HepG2 (cell line): ENCODE data around the gene TBC1D10B. TPM values are rescaled to one million over a fixed set of nuclear protein-coding genes. Genes with fewer than 3 reads are reported as not detected.
A peak's percentile ranks its signal among the peaks of the same experiment; 100 is the strongest.

Experiments used
- AGO2 ChIP-seq: fragments of 200-400 bp; formaldehyde crosslinking; optimal IDR thresholded peaks from 2 replicates; pipeline ENCODE3; 2017; ENCODE audit warnings: mild to moderate bottlenecking, low read depth, low read length, moderate library complexity
- ARNT2 ChIP-seq: sonication (generic); formaldehyde crosslinking; IDR thresholded peaks from 2 replicates; pipeline ENCODE4 v1.8.0; 2022; ENCODE audit warnings: mild to moderate bottlenecking, low read depth, missing genetic modification reagents, moderate library complexity
- CREB1 ChIP-seq, 2 experiments: fragments of 450-650 bp in 1 of 2; IDR thresholded peaks; 2 replicates each; pipeline ENCODE4 v1.6.1; 2016 to 2017; ENCODE audit warnings: control low read depth in 1 of 2, mild to moderate bottlenecking in 1 of 2, missing compliant biosample characterization in 1 of 2, missing genetic modification characterization in 1 of 2
- FOSL1 ChIP-seq: sonication (generic); formaldehyde crosslinking; IDR thresholded peaks from 2 replicates; pipeline ENCODE4 v1.9.0; 2021; ENCODE audit warnings: missing genetic modification reagents, borderline replicate concordance
- FOXK1 ChIP-seq: sonication (generic); formaldehyde crosslinking; IDR thresholded peaks from 2 replicates; pipeline ENCODE4 v1.4.0; 2020; ENCODE audit warnings: low read depth, missing genetic modification reagents, borderline replicate concordance
- MBD4 ChIP-seq: IDR thresholded peaks from 2 replicates; pipeline ENCODE4 v1.6.1; 2012; ENCODE audit warnings: low read length, inconsistent platforms, borderline replicate concordance
- MTF1 ChIP-seq: sonication (generic); formaldehyde crosslinking; IDR thresholded peaks from 2 replicates; pipeline ENCODE4 v1.5.0; 2020; ENCODE audit warnings: missing genetic modification reagents
- NR3C1 ChIP-seq: sonication (generic); formaldehyde crosslinking; IDR thresholded peaks from 2 replicates; pipeline ENCODE4 v1.4.0; 2020; ENCODE audit warnings: missing genetic modification reagents
- PTBP1 ChIP-seq: fragments of 200-400 bp; formaldehyde crosslinking; IDR thresholded peaks from 2 replicates; pipeline ENCODE4 v1.6.1; 2018; ENCODE audit warnings: low read length, low read depth; ENCODE audit not compliant: poor library complexity, severe bottlenecking
- RAD21 ChIP-seq: fragments of 450-650 bp; formaldehyde crosslinking; IDR thresholded peaks from 2 replicates; pipeline ENCODE4 v1.5.0; 2020; ENCODE audit warnings: mild to moderate bottlenecking
- TAF1 ChIP-seq: sonication (generic); formaldehyde crosslinking; IDR thresholded peaks from 2 replicates; pipeline ENCODE4 v1.4.0; 2020; ENCODE audit warnings: missing genetic modification reagents
- ZFY ChIP-seq: sonication (generic); formaldehyde crosslinking; IDR thresholded peaks from 2 replicates; pipeline ENCODE4 v1.4.0; 2020; ENCODE audit warnings: missing genetic modification reagents
- ZNF253 ChIP-seq: sonication (generic); formaldehyde crosslinking; IDR thresholded peaks from 2 replicates; pipeline ENCODE4 v1.8.0; 2022; ENCODE audit warnings: mild to moderate bottlenecking, missing genetic modification reagents, borderline replicate concordance
- ZNF547 ChIP-seq: sonication (generic); formaldehyde crosslinking; IDR thresholded peaks from 2 replicates; pipeline ENCODE4 v1.5.1; 2020; ENCODE audit warnings: mild to moderate bottlenecking, missing genetic modification reagents
- polyA plus RNA-seq, 8 experiments: library from polyadenylated mRNA; depleted of rRNA in 3 of 8; stranded (reverse) in 7 of 8; unstranded in 1 of 8; fragments of >200 nt; fragmentation: Illumina TruSeq in 4 of 8; extraction: Trizol in 4 of 8; gene quantifications; 2 replicates each; pipeline versions ENCODE4 v1.2.1 to v1.2.3, GENCODE V29; 2011 to 2016; ENCODE audit warnings: low read depth in 4 of 8, missing spikeins in 1 of 8, mixed read lengths in 1 of 8; ENCODE audit not compliant: insufficient read depth in 1 of 8
- total RNA-seq, 5 experiments: library from RNA; depleted of rRNA; stranded (reverse); fragments of >200 nt; fragmentation: Illumina TruSeq; extraction: Trizol; gene quantifications; 2 replicates each; pipeline ENCODE4 v1.2.3, GENCODE V29; 2016; ENCODE audit warnings: low read depth in 1 of 5
- TF ChIP-seq, protein P1 (sequence below): IDR thresholded peaks from 2 replicates; pipeline ENCODE4 v1.6.1; 2018; ENCODE audit warnings: missing genetic modification reagents
- TF ChIP-seq, protein P2 (sequence below): sonication (generic); formaldehyde crosslinking; IDR thresholded peaks from 2 replicates; pipeline ENCODE4 v1.5.0; 2020; ENCODE audit warnings: mild to moderate bottlenecking, missing genetic modification reagents
- TF ChIP-seq, protein P3 (sequence below): sonication (generic); formaldehyde crosslinking; IDR thresholded peaks from 2 replicates; pipeline ENCODE4 v1.5.1; 2020; ENCODE audit warnings: mild to moderate bottlenecking, missing genetic modification reagents, borderline replicate concordance
- TF ChIP-seq, protein P4 (sequence below): IDR thresholded peaks from 2 replicates; pipeline ENCODE4 v1.6.1; 2016; ENCODE audit warnings: missing biosample characterization, missing genetic modification reagents, low read depth
- TF ChIP-seq, protein P5 (sequence below): IDR thresholded peaks from 2 replicates; pipeline ENCODE4 v1.6.1; 2016; ENCODE audit warnings: low read depth, control low read depth

The TBC1D10B gene
- total and polyA plus RNA-seq, 2 of the 13 experiments (the other 11 are each of a cell fraction or from before 2014, with no cell fraction given) = 15.7 to 24.8 TPM

DNA sequence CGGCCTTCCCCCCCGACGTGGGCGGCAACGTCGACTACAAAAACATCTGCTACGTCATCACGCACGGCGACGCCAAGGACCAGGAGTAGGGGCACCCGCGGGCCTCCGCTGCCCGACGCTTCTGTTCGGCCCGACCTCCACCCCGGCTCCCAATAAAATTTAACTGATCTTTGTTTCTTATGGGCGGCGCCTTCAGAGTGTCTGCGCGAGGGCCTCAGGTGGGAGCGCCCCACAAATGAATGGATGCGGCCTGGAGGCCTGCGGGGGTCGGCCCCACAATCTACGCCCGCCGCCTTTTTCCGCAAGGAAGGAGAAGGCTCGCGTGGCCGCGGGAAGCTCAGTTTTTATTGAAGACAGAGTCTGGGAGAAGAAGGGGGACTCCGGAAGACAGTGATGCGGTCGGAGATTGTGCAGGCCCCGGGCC is 7.5 kb upstream of the TBC1D10B start (continued):
- TF ChIP-seq, protein P1, sequence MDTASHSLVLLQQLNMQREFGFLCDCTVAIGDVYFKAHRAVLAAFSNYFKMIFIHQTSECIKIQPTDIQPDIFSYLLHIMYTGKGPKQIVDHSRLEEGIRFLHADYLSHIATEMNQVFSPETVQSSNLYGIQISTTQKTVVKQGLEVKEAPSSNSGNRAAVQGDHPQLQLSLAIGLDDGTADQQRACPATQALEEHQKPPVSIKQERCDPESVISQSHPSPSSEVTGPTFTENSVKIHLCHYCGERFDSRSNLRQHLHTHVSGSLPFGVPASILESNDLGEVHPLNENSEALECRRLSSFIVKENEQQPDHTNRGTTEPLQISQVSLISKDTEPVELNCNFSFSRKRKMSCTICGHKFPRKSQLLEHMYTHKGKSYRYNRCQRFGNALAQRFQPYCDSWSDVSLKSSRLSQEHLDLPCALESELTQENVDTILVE (CRISPR knock-in tag) = peak; percentile 73; the same call in 1 of the 2 replicates
- TF ChIP-seq MTF1 (CRISPR knock-in tag) = peak; percentile 7; the same call in 1 of the 2 replicates
- TF ChIP-seq ARNT2 (CRISPR knock-in tag) = peak; percentile 11; the same call in 1 of the 2 replicates
- TF ChIP-seq, protein P2, sequence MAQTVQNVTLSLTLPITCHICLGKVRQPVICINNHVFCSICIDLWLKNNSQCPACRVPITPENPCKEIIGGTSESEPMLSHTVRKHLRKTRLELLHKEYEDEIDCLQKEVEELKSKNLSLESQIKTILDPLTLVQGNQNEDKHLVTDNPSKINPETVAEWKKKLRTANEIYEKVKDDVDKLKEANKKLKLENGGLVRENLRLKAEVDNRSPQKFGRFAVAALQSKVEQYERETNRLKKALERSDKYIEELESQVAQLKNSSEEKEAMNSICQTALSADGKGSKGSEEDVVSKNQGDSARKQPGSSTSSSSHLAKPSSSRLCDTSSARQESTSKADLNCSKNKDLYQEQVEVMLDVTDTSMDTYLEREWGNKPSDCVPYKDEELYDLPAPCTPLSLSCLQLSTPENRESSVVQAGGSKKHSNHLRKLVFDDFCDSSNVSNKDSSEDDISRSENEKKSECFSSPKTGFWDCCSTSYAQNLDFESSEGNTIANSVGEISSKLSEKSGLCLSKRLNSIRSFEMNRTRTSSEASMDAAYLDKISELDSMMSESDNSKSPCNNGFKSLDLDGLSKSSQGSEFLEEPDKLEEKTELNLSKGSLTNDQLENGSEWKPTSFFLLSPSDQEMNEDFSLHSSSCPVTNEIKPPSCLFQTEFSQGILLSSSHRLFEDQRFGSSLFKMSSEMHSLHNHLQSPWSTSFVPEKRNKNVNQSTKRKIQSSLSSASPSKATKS (CRISPR knock-in tag) = no peak
- TF ChIP-seq AGO2 = peak; percentile 78
- peak; percentile 89 for TF ChIP-seq ZFY (CRISPR knock-in tag)
- TF ChIP-seq ZNF253 (CRISPR knock-in tag) = 0 out of 2 replicates have a peak, but pooled peaks have one; percentile 34
- TF ChIP-seq MBD4 = no peak
- TF ChIP-seq, protein P3, sequence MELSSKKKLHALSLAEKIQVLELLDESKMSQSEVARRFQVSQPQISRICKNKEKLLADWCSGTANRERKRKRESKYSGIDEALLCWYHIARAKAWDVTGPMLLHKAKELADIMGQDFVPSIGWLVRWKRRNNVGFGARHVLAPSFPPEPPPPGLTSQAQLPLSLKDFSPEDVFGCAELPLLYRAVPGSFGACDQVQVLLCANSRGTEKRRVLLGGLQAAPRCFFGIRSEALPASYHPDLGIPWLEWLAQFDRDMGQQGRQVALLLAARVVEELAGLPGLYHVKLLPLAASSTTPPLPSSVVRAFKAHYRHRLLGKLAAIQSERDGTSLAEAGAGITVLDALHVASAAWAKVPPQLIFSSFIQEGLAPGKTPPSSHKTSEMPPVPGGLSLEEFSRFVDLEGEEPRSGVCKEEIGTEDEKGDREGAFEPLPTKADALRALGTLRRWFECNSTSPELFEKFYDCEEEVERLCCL = 0 out of 2 replicates have a peak, but pooled peaks have one; percentile 30
- no peak for TF ChIP-seq PTBP1
- no peak for TF ChIP-seq NR3C1 (CRISPR knock-in tag)
- 0 out of 2 replicates have a peak, but pooled peaks have one; percentile 13 for TF ChIP-seq FOXK1 (CRISPR knock-in tag)
- TF ChIP-seq, protein P4, sequence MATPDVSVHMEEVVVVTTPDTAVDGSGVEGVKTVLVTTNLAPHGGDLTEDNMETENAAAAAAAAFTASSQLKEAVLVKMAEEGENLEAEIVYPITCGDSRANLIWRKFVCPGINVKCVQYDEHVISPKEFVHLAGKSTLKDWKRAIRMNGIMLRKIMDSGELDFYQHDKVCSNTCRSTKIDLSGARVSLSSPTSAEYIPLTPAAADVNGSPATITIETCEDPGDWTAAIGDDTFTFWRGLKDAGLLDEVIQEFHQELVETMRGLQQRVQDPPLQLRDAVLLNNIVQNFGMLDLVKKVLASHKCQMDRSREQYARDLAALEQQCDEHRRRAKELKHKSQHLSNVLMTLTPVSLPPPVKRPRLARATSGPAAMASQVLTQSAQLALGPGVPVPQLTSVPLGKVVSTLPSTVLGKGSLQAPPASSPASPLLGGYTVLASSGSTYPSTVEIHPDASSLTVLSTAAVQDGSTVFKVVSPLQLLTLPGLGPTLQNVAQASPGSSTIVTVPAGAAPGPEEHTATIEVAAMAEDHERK (CRISPR knock-in tag) = peak; percentile 91
- TF ChIP-seq ZNF547 = 0 out of 2 replicates have a peak, but pooled peaks have one; percentile 3
- TF ChIP-seq FOSL1 (CRISPR knock-in tag) = no peak
- TF ChIP-seq, protein P5, sequence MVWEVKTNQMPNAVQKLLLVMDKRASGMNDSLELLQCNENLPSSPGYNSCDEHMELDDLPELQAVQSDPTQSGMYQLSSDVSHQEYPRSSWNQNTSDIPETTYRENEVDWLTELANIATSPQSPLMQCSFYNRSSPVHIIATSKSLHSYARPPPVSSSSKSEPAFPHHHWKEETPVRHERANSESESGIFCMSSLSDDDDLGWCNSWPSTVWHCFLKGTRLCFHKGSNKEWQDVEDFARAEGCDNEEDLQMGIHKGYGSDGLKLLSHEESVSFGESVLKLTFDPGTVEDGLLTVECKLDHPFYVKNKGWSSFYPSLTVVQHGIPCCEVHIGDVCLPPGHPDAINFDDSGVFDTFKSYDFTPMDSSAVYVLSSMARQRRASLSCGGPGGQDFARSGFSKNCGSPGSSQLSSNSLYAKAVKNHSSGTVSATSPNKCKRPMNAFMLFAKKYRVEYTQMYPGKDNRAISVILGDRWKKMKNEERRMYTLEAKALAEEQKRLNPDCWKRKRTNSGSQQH (CRISPR knock-in tag) = peak; percentile 31; the same call in 1 of the 2 replicates
- TF ChIP-seq TAF1 = no peak
- TF ChIP-seq CREB1 (IDR thresholded peaks at IDR 0.05) = peak; percentile 87
- TF ChIP-seq CREB1 (CRISPR knock-in tag; IDR thresholded peaks at IDR 0.05) = peak; percentile 85
- peak; percentile 23; the same call in 1 of the 2 replicates for TF ChIP-seq RAD21
